AG04449 (cell line): ENCODE data around the gene ABCB4.

Source experiments
- CTCF ChIA-PET: fragments of 350-600 bp; formaldehyde crosslinking; extraction: SDS; loops from one replicate; lab custom pipeline; 2021; ENCODE audit warnings: antibody characterized with exemption; lab: Yijun Ruan, JAX
- POLR2A ChIA-PET: fragments of 400-600, 350-600 bp; formaldehyde crosslinking; extraction: SDS; loops from one replicate; lab custom pipeline; 2020; ENCODE audit warnings: antibody characterized with exemption, inconsistent platforms; lab: Yijun Ruan, JAX
- DNase-seq: peaks from one replicate; pipeline ENCODE4 v3.0.0-alpha.2; 2010; ENCODE audit warnings: low read depth, low spot score
- H3K4me3 ChIP-seq: 2 replicates; pipeline ENCODE4 v1.5.1; 2011; ENCODE audit warnings: low read depth, mild to moderate bottlenecking, control low read depth, low read length
- CTCF ChIP-seq: IDR thresholded peaks from one replicate; pipeline ENCODE4 v1.5.1; 2011; ENCODE audit warnings: mild to moderate bottlenecking, moderate library complexity, low read length, control low read depth, inconsistent platforms; ENCODE audit not compliant: insufficient read depth; ENCODE audit errors: missing control alignments

The ABCB4 gene

GRCh38 chr7:87380905-87381304 is 94.6 kb downstream of the ABCB4 start:
- no peak overlapping the region for H3K4me3 ChIP-seq
- ChIA-PET POLR2A (no interaction called here), CTCF (no interaction called here)
- no peak for TF ChIP-seq CTCF
- DNase-seq = no peak

DNA sequence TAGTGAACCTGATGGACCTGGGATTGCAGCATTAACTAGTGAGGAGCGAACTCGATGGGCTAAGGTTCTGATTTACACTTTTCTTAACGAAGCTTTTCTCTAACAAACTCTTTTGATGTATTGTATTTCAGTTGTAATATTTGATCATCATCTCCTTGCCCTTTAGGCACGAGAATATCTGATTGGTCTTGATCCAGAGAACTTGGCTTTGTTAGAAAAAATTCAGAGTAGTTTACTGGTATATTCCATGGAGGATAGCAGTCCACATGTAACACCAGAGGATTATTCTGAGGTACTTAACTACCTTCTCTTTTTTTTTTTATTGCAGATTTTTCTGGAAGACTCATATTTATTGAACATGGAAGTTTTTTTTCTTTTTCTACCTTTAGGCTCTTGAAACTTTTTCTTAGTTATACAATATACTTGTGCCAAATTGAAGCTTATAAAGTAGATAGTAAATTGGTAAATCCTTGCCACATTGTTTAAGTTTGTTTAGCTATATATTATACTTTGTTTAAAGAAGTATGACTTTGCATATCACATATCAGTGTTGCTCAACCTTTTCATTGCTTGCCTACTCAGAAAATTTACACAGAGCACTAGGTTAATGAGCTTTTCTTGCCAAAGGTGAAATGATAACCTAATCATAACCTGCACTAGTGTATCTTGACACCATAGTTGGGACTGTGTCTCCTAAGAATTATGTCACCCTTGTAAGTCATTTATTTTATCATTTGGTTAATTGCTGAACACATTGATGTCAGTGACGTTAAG is 99.6 kb downstream of the ABCB4 start:
- ChIA-PET POLR2A (no interaction called here), CTCF (no interaction called here)
- DNase-seq = no peak
- no peak for TF ChIP-seq CTCF
- no peak overlapping the region for H3K4me3 ChIP-seq

DNA sequence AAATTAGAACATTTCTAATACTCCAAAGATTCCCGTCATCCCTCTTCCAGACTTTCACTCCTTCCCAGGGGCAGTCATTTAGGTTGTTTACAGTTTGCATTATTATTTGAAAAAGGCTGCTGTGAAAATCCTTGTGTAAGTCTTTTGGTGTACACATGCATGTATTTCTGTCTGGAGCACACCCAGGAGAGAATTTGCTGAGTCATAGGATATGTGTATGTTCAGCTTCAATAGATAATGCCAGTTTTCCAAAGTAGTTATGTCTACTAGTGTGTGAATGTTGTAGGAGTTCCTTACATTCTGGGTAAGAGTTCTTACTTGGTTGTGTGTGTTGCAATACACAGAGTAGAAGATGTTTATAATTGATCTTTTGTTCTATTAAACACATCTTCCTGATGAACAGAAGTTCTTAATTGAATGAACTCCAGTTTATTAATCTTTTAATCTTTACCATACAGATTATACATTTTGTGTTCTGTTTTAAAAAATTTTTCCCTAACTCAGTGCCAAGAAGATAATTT is 104.8 kb downstream of the ABCB4 start:
- peak; percentile 34 for DNase-seq
- POLR2A ChIA-PET = no interaction called here
- no peak for TF ChIP-seq CTCF
- CTCF ChIA-PET = no interaction called here
- H3K4me3 ChIP-seq = no peak overlapping the region

GRCh38 chr7:87369216-87369615 is 106.3 kb downstream of the ABCB4 start:
- no peak for DNase-seq
- TF ChIP-seq CTCF = no peak
- ChIA-PET CTCF (no interaction called here), POLR2A (no interaction called here)
- no peak overlapping the region for H3K4me3 ChIP-seq

GRCh38 chr7:87364246-87364645 is 111.2 kb downstream of the ABCB4 start:
- ChIA-PET CTCF (interaction anchor here (1.3 kb wide), 1 partner anchor 52 kb away, joined by 4 read pairs; no protein-coding TSS in a partner anchor), POLR2A (no interaction called here)
- no peak overlapping the region for H3K4me3 ChIP-seq
- DNase-seq = no peak
- no peak for TF ChIP-seq CTCF

DNA sequence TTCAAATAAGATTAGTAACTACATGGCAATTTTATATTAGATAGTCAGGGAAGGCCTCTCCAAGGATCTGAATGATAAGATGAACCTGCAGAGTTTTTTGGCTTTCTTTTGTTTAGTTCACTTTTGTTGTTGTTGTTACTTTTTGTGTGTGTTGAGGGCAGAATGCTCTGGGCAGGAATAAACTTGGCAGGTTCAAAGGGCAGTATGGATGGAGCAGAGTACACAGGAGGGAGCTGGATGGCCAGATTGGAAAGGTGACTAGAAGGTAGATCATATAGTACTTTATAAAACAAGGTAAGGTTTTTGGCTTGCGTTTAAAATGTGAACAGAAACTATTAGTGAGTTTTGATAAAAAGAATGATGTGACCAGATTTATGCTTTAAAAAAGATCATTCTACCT is 112.1 kb downstream of the ABCB4 start:
- no peak for TF ChIP-seq CTCF
- no peak overlapping the region for H3K4me3 ChIP-seq
- POLR2A ChIA-PET = no interaction called here
- DNase-seq = no peak
- CTCF ChIA-PET = interaction anchor here (1.3 kb wide), 1 partner anchor 53 kb away, joined by 4 read pairs; no protein-coding TSS in a partner anchor
